HG03520 (cell line): ENCODE measurements around the gene TPCN1.
A peak's percentile ranks its signal among the peaks of the same experiment; 100 is the strongest.

Experiments
- ATAC-seq: cut with Tn5 transposase; IDR thresholded peaks from one replicate; pipeline ENCODE4 v1.9.1; 2021; ENCODE audit warnings: mild to moderate bottlenecking, moderate library complexity; ENCODE audit not compliant: unreplicated experiment

Gene TPCN1

DNA sequence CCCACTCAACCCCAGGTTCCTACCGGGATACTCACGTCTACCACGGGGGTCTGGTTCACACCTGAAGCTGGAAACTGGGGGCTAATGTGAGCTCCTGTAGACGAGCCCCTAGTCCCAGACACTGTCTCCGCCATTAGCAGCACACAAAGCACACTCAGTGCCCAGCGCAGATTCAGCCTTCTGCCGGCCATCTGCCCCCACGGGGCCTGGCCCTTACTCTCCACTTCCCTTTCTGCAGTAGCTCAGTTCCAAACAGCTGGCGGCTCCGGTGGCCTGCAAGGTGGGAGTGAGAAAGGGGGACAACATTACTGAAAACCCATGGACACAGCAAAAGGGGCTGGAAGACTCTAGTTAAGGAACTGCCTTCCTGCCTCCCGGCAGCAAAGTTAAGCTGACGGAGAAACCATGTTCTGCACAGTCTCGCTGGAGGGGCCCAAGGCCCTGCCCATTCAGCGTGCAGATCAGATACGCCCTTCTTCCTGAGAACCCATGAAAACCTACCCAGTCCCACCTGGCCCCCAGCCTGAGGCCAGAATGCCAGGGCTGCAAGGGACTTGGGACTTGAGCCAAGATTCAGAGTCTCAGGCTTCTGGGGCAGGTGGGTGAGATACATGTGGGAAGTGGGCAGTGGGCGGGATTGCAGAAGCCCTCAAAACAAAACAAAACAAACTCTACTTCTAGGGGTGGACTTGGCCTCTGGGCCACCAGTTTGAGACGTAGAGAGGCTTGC, 111.6 kb downstream of the TPCN1 start:
- no peak for ATAC-seq

DNA sequence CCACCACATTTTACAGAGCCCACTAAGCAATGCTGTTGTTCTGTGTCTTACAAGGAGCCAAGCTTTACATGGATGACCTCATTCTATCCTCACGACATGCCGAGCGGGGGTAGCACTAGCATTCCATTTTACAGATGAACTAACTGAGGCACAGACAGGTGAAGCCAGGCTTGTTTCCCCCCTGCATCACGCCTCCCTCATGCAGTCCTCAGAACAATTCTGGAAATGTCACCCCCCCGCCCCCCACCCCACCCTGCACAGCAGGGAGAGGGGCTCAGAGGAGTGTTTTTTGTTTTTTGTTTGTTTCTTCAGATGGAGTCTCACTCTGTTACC, 112.1 kb downstream of the TPCN1 start:
- ATAC-seq = no peak

DNA sequence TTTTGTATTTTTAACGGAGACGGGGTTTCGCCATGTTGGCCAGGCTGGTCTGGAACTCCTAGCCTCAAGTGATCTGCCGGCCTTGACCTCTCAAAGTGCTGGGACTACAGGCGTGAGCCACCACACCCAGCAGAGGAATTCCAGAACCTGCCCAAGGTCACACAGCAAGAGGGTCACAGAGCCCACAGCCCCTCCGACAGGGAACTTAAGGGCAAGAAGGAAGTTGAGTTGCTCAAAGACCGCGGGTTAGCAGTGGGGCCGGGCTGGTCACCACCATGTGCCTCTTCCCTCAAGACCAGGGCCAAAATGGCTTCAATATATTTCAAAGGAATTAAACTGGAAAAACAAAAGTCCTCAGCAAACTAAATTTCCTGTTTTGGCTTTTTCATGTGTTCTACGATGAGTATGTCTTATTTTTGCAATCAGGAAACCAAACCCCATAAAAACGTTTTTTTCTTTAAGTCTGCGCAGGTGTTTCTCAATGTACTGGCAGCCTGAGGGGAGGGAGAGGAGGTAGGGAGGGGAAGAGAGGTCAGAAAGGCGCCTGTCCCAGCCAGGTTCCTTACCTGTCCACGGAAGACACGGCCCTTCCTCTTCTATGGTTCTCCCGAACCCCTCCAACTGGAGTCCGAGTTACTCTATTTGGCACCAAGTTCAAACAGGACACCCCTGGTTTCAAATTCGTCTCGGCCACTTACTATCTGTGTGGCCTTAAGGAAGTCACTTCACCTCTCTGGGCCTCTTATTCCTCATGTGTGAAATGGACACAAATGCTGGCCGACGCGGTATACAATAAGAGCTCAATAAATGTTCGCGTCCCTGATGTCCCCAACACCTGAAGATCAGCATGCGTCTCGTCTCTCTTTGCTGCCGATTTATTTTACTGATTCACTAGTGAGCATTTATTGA, 112.9 kb downstream of the TPCN1 start:
- peak; percentile 17 for ATAC-seq

DNA sequence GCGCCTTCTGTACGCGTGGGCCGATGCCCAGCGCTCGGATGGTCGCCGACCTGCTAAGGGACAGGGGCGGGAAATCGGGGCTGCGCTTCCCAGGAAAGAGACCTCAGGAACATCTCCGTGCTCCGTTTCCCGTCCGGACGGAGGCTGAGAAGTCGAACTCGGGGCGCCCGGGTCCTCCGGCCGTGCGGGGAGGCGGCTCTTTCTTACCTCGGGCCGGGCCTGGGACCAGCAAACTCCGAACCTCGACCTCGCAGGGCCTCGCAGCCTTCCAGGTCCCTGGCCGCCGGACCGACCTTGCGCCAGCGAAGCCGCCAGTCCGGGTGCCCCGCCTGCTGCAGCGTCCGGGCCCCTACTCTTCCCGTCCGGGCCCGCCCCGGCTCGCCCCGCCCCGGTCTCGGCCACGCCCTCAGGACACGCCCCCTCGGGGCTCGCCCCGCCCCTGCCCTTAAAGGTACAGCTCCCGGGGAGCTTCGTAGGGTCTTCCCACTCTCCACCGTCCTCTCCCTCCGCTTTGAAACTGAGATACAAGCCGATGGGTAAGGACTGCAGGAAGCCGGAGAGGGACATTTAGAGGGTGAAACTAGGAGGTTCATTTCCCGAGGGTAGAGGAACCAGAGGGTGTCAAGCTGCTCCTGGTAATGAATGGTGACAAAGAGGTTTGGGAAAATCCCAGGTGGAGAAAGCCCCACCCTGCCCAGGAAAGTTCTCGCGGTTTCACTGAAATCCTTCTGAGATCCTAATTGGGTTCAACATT, 113.7 kb downstream of the TPCN1 start, which contains the start of gene SLC8B1:
Gene SLC8B1 (minus strand): TSS at position 324 of the 754 bp plus-strand sequence. CDS start 2,231 bp downstream, outside the sequence.
- ATAC-seq = peak; percentile 89

DNA sequence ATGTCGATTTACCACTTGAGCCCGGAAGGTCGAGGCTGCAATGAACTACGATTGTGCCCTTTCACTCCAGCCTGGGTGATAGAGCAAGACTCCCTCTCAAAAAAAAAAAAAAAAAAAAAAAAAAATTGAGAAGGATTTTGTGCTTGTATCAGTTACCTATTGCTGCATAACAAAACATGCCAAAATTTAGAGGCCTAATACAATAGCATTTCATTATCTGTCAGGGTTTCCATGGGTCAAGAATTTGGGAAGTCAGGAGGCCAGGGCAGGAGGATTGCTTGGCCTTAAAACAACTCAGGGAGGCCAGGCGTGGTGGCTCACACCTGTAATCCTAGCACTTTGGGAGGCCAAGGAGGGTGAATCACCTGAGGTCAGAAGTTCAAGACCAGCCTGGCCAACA, 118.3 kb downstream of the TPCN1 start:
- no peak for ATAC-seq

DNA sequence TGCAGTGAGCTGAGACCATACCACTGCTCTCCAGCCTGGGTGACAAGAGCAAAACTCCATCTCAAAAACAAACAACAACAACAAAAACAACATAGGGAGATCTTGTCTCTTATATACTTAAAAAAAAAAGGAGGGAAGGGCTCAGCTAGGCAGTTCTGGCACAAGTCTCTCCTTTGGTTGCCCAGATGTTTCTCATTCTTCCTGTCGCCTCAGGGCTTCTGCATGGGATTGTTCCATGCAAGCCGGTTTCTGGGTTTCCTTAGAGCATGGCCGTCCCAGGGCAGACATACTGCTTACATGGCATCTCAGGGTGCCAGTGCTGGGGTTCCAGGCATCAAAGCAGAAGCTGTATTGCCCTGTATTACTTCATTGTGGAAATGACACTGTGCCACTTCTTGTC, 118.8 kb downstream of the TPCN1 start:
- no peak for ATAC-seq

DNA sequence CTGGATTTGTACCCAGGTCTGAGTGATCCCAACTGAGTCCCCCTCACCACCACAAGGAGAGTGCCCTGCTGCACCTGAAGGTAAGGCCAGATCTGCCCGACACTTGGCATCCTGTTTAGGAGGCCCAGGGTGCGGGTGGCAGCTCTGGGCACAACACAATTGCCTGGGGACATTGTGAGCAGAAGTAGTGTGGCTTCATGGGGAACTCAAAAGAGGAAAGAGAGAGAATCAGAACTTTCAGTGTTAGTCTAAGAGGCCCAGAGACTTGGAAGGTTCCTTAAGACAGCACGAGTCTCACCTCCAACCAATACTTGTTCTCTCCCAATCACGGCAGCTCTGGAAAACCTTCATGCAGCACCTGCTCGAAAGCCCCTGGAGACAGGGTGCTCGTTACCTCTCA, 120.3 kb downstream of the TPCN1 start:
- no peak for ATAC-seq

DNA sequence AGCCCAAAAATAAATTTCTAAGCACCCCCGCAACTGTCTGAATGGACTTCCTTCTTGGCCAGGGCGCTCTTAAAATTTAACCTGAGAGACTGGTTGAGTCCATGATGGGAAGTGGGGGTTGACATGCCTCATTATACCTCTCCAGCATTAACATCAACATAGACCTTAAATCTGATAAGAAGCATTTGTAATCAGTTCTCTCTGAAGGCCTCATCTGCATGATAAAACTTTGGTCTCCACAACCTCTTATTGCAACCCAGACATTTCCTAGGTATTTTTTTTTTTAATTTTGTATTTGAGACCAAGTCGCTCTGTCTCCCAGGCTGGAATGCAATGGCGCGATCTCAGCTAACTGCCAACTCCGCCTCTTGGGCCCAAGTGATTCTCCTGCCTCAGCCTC, 124.1 kb downstream of the TPCN1 start:
- no peak for ATAC-seq

DNA sequence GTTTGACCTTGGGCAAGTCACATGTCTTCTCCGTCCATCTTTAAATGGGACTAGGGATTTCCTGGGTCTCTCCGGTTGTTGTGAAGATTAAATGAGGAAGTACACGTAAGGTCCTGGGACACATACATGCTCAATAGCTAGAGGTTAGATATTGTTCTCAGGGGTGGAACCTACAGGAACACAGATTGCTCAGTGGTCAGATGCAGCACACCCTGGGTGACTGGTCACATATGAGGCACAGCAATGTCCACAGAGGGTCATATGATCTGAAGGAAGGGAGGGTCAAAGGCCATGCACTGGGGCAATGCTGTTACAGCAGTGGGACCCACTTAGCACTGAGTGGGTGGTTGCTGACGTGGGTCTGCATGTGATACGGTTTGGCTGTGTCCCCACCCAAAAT, 125.1 kb downstream of the TPCN1 start:
- ATAC-seq = no peak

DNA sequence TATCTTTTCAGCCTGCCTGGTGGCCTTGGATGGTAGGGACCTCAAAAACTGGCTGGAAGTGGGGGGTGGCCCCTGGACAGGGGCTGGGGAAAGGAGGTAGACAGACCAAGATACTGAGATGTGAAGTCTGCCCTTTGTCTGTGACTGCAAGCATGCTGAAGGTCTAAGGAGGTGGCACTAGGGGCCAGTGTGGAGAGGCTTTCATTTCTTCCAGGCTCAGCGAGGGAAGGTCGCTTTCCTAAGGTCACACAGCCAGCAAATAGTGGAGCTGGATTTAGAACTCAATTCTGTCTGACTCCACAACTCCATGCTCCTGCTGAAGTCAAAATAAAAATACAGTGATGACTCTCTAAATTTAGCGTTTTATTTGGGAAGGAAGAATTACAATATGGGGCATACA, 125.8 kb downstream of the TPCN1 start:
- no peak for ATAC-seq

DNA sequence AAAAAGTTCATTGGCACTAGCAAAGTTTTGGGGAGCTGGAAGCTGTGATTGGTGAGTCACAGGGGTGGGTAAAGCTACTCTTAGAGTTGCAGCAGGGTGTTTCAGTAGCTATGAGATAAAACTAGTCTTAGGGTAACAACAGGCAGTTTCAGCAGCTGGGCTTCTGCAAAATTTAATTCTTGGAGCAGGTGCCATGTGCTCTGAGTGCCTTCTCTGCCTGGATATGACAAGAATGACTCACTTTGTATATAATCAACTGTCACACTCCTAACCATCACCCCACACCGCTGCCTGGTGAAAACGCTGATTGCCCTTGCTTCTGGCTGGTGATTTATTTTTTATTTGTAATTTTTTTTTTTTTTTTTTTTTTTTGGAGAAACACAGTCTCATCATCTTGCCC, 126.6 kb downstream of the TPCN1 start:
- no peak for ATAC-seq
